GM19324 (cell line): ENCODE results near the gene DECR2.
A peak's percentile ranks its signal among the peaks of the same experiment; 100 is the strongest.

Experiments used
- ATAC-seq: cut with Tn5 transposase; IDR thresholded peaks from one replicate; pipeline ENCODE4 v1.9.1; 2021; ENCODE audit warnings: mild to moderate bottlenecking, moderate library complexity; ENCODE audit not compliant: unreplicated experiment, low FRiP score

The DECR2 gene

DNA sequence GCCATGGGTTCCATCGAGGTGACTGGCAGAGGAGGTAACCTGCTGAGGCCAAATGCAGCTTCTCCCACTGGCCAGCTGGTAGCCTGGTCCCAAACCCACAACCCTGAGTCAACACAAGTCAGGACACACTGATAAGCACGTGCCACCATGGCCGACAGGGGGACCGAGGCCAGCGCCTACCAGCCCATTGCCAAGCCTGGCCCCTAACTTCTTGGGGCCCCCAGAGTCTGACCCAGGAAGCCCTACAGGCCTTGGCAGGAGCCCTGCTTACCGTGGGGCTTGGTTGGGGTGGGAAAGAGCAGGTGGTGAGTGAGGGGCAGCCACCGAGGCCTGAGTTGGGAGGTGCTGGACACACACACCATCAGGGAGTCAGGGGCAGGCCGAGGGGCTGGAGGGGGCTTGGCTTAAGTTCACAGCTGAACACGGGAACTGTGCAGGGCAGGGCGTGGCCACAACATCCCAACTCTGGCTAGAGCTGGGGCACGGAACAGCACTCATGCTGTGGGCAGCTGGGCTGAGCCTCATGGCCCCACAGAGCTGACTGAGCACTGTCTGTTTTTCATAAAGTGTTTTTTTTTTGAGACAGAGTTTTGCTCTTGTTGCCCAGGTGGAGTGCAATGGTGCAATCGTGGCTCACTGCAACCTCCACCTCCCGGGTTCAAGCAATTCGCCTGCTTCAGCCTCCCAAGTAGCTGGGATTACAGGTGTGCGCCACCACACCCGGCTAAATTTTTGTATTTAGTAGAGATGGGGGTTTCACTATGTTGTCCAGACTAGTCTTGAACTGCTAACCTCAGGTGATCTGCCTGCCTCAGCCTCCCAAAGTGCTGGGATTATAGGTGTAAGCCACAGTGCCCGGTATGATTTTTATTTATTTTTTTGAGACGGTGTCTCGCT is 36.8 kb upstream of the DECR2 start:
- no peak for ATAC-seq

DNA sequence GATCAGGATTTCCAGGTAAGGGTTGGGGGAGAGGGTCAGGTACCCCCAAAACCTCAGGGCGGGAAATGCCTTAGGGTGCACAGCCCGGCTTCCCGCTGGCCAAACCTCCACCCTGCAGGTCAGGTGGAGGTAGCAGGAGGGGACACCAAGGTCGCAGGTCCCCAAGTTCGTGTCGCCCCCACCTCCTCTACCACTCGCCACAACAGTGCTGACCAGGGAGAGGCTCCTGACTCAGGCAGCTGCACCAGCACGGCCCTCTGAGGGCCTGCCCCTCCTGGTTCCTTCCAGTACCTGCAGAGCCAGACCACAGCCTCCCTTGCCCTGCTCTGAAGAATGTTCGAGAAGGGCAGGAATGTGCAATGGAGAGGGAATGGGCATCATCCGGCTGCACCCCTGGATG is 35.2 kb upstream of the DECR2 start:
- ATAC-seq = no peak

DNA sequence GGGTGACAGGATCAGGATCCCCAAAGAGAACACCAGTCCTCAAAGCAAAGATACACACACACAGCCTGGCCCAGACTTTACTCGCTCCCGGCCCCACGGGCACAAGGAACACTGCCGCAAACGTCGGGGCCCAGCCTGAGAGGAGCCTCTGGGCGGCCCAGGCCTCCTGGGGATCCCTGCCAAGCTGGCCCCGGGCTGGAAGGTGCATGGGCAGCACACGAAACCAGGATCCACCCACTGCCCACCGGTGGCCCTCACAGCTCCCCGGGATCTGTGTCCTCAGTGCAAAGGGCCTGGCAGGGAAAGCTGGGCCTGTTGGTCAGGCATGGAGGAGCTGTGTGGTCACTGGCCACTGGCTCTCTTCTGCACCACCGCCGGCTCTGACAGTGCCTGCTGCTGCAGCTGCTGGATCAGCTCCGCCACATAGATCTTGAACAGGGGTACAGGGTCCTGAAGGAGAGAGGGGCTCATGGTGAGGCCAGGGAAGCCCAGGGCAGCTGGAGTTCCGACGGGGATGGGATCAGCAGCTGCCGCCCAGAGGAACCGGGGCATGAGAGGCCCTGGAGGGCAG is 34.3 kb upstream of the DECR2 start:
- no peak for ATAC-seq

DNA sequence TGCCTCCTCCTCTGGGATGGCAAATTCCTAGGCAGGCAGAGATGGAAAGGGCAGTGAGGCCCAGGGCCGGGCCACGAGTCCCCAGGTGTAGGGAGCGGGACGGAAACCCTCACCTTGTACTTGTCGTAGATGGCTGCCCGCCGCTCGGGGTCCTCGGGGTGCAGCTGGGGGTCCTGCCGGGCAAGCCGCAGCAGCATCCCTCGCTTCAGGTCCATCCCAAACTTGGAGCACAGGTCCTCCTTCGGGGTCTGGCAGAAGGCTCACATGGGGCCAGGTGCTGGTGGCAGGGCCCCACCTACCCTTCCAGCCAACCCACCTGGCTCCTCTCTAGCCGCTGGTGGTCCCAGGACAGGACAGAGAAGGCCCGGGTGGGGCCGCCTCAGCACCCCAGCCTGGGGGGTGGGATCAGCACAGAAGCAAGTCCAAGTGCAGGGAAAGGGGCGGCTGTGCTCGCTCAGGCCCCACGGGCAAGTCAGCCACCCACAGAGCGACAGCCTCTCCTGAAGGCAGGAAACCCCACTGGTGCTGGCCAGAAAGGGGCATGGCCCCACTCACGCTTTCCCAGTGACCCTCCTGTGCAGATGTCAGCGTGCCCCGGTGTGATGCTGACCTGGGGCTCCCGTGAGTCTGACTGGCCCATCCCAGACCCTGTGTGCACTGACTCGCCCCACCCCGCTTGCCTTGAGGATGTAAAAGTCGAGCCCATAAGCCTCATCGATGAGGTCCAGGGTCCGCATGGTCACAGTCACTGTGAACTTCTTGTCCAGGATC is 33.1 kb upstream of the DECR2 start:
- no peak for ATAC-seq

DNA sequence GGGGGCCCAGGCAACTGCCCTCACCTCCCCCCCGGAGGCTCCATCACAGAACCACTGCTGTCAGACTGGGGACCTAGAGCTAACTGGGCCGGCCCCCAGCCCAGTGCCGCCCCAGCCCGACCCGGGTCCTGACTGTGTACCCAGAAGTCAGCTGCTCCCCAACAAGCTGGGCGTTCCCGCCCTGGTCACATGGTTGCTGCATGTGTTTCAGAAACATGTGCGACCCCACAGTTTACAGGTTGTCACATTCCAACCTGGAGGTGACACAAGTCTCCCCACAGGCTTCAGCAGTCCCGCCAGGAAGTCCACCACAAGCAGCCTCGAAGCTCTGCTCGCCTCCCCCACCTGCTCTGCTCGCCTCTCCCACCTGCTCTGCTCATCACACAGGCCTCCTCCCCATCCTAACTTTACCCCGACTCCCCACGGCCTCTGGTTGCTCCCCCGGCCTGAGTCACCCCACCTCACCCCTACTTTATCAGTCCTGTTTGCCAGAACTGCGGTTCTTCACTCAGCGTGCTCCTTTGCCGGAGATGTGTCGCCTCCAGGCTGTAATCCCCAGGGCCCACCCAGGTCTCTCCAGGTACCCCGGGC is 32.3 kb upstream of the DECR2 start:
- no peak for ATAC-seq

DNA sequence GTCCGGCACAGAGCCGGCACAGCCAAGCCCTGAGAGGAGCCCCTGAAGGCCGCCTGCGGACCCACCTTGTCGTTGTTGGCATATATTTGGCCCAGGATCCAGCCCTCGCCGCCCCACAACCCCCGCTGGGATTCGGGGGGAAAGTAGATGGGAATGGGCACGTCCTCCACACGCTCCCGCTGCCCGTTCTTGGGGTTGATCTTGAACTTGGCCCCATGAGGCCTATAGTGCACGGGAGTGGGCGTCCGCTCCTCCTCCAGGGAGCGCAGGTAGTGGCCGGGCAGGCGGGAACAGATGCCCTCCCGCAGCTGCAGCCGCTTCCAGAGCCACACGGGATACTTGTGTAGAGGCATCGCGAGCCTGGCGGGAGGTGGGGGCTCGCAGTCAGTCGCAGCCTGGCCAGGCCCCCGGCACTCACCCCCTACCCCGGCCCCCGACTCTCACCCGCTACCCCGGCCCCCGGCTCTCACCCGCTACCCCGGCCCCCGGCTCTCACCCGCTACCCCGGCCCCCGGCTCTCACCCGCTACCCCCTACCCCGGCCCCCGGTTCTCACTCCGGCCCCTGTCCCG is 31.7 kb upstream of the DECR2 start:
- ATAC-seq = no peak

DNA sequence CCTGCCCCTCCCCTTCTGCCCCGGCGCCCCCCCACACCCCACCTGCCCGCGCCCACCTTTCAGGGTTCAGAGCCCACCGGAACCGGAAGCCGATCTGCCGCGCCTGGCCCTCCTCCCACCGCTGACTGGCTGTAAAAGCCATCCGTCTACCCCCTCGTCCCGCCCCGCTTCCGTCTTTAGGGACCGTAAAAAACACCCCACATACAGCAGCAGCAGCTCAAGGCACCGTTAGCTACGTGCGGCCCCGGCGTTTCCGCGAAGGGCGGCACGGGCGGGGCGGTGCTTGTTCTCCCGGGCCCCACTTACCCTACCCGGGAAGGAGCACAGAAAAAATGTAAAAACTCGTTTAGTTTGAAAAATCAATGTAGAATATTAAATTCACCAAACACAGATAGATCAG is 31.2 kb upstream of the DECR2 start, which contains the start of gene MRPL28:
Gene MRPL28 (minus strand): TSS at position 96 of the 400 bp plus-strand sequence. CDS start 320 bp downstream, outside the sequence.
- peak; percentile 67 for ATAC-seq

DNA sequence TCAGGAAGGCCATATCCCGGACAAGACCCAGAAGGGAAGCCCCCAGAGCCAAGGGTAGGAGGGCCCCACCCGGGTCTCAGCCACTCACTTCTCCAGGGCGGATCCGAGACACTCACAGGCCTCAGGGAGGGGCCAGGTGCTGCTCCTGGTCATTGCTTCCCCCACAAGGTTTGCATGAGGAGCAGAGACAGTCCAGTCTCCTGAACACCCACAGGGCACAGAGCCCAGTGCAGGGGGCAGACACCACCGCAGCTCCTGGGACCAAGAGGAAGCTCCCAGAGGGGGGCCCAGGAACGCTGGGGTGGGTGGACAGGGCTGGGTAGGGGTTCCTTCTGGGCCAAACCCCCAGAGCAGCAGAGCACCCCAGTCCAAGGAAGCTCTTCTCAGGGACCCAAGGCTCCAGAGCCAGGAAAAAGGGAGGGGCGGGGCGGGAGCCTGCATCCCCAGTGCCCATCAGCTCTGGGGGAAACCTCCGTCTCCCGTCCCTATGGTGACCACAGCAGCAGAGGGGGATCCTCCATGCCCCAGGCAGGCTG is 30.6 kb upstream of the DECR2 start:
- no peak for ATAC-seq

DNA sequence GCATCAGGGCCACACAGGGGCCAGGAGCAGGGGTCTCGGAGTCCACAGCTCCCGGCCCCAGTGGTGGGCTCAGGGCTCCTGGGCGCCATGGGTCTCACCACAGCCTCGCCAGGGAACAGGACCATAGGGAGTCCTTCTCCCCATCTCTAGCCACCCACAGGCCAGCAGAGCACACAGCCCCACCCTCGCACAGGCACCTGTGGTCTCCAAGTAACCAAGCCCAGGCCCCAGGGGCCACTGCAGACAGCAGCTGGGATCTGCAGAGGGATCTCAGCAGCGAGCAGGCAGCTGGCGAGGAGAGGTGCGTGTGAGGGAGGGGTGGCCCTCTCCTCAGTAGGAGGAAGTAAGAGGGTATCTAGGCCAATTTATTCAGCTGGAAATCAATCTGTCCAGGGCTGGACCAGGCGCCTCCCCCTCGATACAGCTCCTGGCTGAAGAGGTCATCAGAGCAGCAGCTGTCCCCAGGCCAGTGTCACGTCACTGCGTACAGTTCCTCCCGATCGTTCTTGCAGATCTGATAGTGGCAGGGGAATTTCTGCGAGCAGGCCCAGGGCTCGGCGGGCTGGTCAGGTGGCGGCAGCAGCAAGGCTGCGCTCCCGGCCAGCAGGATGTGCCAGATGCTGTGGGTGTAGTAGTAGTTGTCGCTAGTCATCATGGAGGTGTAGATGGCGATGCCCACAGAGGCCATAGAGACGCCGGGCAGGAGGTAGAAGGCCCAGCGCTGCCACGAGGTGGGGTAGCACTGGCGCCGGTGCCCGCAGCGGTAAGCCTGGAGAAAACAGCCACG is 30.0 kb upstream of the DECR2 start:
- no peak for ATAC-seq

DNA sequence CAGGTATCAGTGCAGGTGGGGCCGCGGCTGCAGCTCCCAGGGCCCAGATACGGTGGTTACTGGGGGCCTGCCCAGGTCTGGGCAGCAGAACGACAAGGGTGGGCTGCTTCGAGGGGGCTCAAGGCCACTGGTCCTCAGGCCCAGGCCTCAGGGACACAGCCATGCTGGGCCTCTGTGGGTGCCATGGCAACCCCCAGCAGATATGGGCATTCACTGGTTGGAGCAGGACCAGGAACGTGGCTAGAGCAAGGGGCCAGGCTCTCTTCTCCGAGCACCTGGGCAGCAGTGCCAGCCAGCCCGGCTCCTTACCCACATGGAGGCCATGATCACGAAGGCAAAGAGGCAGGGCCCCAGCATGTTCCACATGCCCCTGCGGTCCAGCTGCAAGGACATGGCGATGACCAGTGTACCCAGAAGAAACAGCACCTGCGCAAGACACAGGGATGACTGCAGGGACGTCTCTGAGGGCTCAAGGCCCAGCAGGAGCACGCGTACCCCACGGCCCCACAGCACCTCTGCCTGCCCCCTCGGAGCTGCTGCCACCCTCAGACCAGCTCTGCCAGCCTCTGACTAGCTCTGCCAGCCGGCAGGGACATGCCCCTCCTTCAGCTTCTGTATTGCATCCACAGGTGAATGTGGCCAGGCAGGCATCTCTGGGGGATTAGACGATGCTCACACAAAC is 29.2 kb upstream of the DECR2 start:
- ATAC-seq = no peak

DNA sequence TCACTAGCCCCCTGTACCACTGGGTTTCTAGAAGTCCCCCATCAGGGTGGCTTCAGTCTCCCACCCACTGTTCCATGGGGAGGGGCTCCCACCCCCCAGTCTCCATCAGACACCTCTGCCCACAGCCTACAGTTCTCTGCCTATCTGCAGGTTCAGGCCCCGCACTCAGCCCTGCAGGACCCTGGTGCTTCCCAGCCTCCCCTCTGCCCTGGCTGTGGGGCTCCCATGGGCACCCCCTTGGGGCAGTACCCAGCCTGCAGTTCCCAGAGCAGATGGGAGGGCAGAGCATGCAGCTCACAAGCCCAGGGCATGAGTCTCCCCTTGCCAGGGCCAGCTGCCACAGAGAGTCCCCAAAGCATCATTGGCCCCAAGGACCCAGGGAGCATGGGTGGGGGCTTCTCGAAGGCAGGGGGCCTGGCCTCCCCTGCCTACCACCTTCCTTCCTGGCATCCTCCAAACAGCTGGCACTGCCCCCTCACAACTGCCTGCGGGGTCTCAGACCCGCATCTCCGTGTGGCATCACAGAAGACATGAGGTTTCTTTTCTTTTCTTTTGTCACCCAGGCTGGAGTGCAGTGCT is 28.6 kb upstream of the DECR2 start:
- ATAC-seq = no peak

DNA sequence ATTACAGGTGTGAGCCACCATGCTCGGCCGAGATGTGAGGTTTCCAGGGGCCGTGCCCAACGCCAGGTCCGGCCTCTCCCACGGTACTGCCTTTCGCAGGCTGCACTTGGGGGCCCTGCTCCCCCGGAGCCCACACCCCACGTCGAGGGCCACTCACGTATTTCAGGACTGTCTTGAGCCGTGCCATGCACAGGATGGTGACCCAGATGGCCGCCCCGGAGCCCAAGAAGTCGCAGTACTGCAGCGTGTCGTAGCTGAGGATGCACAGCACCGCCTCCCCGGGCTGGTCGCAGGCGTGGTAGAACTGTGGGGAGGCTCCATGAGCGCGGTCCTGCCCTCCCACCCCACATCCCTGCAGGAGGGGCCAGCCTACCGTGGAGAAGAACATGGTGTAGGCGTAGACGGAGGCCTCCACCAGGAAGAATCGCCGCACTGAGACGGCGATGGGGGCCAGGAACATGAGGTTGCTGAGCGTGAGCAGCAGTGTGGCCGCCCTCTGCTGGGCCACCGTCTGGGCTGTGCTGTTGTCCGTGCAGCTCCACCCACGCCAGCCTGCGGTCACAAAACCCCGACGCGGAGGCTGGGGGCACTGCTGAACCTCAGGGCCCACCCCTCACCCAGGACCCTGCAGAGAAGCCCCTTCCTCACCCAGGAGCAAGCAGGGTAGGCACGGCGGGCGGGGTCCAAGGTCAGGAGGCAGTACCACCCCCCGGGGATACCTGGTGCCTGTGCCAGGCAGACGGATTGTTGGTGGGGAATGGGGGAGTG is 27.7 kb upstream of the DECR2 start:
- no peak for ATAC-seq

DNA sequence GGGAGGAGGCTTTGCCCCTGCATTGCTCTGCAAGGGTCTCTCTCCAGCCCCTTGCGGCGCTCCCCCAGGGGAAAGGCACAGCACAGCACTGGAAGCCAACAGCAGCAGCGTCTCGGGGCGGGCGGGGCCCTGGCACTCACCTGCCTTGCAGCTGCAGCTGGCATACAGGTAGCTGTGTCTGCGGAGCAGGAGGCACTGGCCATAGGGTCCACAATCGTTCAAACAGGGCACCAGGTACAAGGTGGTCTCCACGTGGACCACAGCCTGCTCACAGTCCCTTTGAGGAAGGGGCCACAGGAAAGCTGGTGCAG is 27.1 kb upstream of the DECR2 start:
- ATAC-seq = no peak

DNA sequence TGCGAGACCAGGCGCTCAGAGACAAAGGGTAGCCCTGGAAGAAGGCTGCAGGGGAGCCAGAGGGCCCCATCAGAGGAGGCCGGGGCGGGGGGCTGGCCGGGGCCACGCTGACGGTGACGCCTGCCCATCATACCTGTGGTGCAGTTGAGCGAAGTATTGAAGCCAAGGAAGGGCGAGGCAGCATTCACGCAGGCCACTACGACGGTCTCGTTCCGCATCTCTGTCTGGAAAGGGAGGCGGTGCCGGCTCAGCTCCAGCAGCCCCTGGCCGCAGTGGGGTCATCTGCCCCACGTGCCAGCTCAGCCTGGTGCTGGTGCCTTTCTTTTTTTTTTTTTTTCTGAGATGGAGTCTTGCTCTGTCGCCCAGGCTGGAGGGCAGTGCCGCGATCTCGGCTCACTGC is 26.5 kb upstream of the DECR2 start:
- no peak for ATAC-seq

DNA sequence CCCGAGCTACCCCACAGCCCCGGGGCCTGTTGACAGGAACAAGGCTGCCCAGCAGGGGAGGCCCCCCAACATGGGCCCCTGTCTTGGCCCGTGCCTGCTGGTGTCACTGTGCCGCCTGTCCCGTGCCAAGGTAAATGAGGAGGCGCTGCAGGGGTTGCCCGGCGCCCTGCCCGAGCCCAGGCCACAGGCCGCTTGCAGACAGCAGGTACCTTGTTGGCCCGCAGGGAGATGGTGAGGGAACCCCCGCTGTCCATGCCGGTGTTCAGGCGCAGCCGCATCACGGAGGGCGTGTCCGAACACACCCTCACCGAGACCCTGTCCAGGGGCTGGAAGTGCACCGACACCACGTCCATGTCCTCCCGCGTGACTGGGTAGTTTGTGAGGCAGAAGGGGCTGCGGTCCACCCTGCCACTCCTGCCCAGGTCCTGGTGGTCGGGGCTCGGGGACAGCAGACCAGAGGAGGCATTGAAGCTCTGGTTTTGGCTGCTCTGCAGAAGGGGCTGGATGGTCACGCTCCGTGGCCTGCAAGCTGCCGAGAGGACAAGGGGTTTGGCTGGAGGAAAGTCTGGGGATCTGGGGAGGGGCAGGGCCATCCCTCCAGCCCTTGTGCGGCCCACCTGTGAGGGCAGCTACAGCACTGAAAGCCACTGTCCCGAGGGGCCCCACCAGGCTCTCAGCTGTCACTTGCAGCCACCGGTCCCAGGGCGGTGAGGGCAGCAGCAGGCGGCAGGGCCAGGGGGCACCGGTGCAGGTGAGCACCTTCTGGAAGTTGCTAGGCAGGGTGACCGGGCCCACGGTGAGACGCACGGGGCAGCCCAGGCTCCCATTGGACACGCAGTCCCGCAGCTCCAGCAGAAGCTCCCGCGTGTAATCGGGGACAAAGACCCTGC is 25.5 kb upstream of the DECR2 start:
- no peak for ATAC-seq

DNA sequence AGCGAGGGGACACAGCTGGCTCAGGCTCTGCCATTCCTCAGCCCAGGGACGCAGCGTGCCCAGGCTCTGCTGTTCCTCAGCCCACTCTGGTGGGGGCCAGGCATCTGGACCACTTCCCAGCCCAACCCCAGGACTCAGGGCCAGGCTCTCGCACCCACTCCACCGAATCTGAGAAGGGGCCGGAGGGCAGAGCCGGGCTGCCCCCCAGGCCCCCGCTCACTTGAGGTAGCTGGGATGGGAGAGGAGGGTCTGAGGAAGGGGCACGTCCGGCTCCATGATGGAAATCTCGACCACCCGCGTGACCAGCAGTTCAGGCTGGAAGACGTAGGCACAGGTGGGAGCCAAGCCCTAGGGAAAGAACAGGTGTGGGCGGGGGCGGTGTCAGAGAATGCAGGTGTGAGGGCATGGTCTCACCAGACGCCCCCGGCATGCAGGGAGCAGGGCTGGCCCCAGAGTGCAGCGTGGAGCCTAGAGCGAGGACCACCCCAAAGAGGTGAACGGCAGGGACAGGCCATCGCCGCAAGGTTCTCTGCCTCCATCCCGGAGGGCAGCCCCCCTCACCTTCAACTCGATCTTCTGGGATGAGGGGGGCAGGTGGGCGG is 24.8 kb upstream of the DECR2 start:
- no peak for ATAC-seq
